ENCODE measurements around the gene CLRN3.

Gene CLRN3

GRCh38 chr10:127922675-127923366 lies 30.1 kb upstream of the CLRN3 start:
- Histone ChIP-seq H3K27ac (ENCODE audit: poor library complexity, severe bottlenecking) (peak overlapping the region; percentile 79), H3K27me3 (ENCODE audit: insufficient read depth, poor library complexity, severe bottlenecking) (no peaks in the 10 kb centered on the region), H3K9me3 (ENCODE audit: severe bottlenecking) (no peaks in the 10 kb centered on the region), H3K4me1 (ENCODE audit: insufficient read depth, poor library complexity, severe bottlenecking) (peaks cover 35% of the 10 kb centered on the region), H3K4me3 (ENCODE audit: severe bottlenecking) (no peak overlapping the region), H3K36me3 (ENCODE audit: low read depth) (no peaks in the 10 kb centered on the region)
- ATAC-seq (ENCODE audit: low read depth) (peak; percentile 95), DNase-seq (ENCODE audit: low spot score) (peak; percentile 93)
- TF ChIP-seq CTCF (IDR thresholded peaks at IDR 0.05; ENCODE audit: poor library complexity, severe bottlenecking), result no peak

GRCh38 chr10:127922206-127922605 lies 29.5 kb upstream of the CLRN3 start:
- ATAC-seq (ENCODE audit: low read depth) (no peak), DNase-seq (ENCODE audit: low spot score) (no peak)
- no peaks in the 10 kb centered on the region for H3K36me3 ChIP-seq (ENCODE audit: low read depth)
- no peaks in the 10 kb centered on the region for H3K27me3 ChIP-seq (ENCODE audit: insufficient read depth, poor library complexity, severe bottlenecking)
- no peak overlapping the region for H3K4me3 ChIP-seq (ENCODE audit: severe bottlenecking)
- H3K4me1 ChIP-seq (ENCODE audit: insufficient read depth, poor library complexity, severe bottlenecking), result peaks cover 35% of the 10 kb centered on the region
- no peak for TF ChIP-seq CTCF (IDR thresholded peaks at IDR 0.05; ENCODE audit: poor library complexity, severe bottlenecking)
- H3K9me3 ChIP-seq (ENCODE audit: severe bottlenecking), result no peaks in the 10 kb centered on the region
- peak overlapping the region; percentile 79 for H3K27ac ChIP-seq (ENCODE audit: poor library complexity, severe bottlenecking)

GRCh38 chr10:127921753-127922145 lies 29.0 kb upstream of the CLRN3 start:
- ATAC-seq (ENCODE audit: low read depth) (no peak), DNase-seq (ENCODE audit: low spot score) (no peak)
- H3K27me3 ChIP-seq (ENCODE audit: insufficient read depth, poor library complexity, severe bottlenecking), result no peaks in the 10 kb centered on the region
- H3K4me1 ChIP-seq (ENCODE audit: insufficient read depth, poor library complexity, severe bottlenecking), result peaks cover 35% of the 10 kb centered on the region
- H3K36me3 ChIP-seq (ENCODE audit: low read depth), result no peaks in the 10 kb centered on the region
- H3K27ac ChIP-seq (ENCODE audit: poor library complexity, severe bottlenecking), result peak overlapping the region; percentile 79
- H3K9me3 ChIP-seq (ENCODE audit: severe bottlenecking), result no peaks in the 10 kb centered on the region
- H3K4me3 ChIP-seq (ENCODE audit: severe bottlenecking), result no peak overlapping the region
- TF ChIP-seq CTCF (IDR thresholded peaks at IDR 0.05; ENCODE audit: poor library complexity, severe bottlenecking), result no peak

GRCh38 chr10:127921075-127921752 lies 28.5 kb upstream of the CLRN3 start:
- no peak for DNase-seq (ENCODE audit: low spot score)
- no peak for TF ChIP-seq CTCF (IDR thresholded peaks at IDR 0.05; ENCODE audit: poor library complexity, severe bottlenecking)
- Histone ChIP-seq H3K9me3 (ENCODE audit: severe bottlenecking) (no peaks in the 10 kb centered on the region), H3K36me3 (ENCODE audit: low read depth) (no peaks in the 10 kb centered on the region), H3K27me3 (ENCODE audit: insufficient read depth, poor library complexity, severe bottlenecking) (no peaks in the 10 kb centered on the region), H3K4me3 (ENCODE audit: severe bottlenecking) (no peak overlapping the region), H3K4me1 (ENCODE audit: insufficient read depth, poor library complexity, severe bottlenecking) (peaks cover 35% of the 10 kb centered on the region), H3K27ac (ENCODE audit: poor library complexity, severe bottlenecking) (peak overlapping the region; percentile 79)
- ATAC-seq (ENCODE audit: low read depth), result no peak

All from RWPE2 (cell line).